T follicular helper cell (primary cell): Measurements from ENCODE around the gene RAPGEF4.

Experiments used
- DNase-seq: peaks from one replicate; pipeline ENCODE4 v3.0.0-alpha.2; 2020; ENCODE audit warnings: low read depth

The RAPGEF4 gene

DNA sequence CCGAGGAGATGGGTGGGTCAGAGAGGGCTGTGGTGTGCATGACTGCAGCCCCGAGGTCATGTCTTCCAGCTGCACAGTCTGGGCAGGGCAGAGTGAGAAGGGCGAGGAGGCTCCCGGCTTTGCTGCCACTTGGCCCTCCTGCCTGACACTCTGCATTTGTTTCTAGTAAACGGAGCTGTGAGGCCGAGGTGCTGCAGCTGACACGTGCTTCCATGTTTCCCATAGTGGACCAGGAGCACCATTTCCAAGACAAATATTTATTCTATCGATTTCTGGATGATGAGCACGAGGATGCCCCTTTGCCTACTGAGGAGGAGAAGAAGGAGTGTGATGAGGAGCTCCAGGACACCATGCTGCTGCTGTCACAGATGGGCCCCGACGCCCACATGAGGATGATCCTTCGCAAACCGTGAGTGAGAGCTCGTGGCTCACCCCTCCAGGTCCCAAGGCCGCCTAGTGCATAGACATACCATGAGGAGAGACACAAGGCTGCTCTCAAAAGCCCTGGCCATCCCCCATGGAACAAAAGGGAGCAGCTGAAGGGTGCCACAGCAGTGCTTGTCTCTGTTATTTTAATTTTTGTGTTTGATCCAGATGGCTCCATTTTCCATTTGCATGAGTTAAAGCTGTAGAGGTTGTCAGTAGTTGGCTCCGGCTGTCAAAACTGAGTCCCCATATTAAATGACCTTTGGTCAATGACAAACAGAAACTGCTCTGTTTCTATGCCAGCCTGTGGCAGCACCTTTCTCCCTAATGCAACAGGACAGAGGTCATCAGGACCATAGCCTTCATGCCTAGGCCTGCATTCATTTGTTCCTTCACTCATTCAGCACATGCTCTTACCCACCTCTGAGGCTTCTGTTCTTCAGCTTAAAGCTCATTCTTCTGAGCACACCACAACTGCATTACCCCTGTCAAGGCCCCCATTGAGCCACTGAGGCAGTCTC is 231.7 kb downstream of the RAPGEF4 start:
- no peak for DNase-seq

DNA sequence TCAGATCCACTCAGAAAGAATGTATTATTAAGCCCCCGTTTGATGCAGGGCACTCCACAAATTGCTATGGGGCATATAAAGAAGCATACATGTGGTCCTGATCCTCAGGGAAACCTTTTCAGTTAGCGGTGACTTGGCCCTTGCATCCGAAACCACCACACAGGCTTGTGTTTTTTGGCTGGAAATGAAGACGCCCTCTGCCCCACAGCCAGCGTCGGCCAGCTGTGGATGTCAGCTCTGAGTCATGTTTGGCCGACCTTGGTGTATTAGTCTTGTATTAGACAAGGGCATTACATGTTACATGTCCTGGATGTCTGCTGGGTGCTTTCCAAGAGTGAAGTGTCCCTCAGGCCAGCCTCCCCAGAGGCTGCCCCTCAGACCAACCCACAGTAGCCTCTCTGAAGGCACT is 232.4 kb downstream of the RAPGEF4 start:
- DNase-seq = no peak

DNA sequence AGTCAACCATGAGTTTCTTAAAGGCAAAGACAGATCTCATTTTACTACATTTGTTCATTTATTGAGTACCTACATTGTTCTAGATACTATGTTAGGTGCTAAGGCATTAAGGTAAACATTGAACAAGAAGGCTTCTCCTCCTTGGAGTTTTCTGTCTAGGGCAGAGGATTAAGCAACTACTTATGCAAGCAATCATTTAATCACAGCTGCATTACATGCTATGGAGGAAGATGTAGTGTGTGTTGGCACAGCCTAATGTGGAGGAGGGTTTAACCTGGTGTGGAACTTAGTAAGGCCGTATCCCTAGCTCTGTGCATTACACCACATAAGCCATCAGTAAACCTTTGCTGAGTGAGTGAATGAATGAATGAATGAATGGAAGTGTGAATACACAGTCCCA is 233.5 kb downstream of the RAPGEF4 start:
- no peak for DNase-seq

DNA sequence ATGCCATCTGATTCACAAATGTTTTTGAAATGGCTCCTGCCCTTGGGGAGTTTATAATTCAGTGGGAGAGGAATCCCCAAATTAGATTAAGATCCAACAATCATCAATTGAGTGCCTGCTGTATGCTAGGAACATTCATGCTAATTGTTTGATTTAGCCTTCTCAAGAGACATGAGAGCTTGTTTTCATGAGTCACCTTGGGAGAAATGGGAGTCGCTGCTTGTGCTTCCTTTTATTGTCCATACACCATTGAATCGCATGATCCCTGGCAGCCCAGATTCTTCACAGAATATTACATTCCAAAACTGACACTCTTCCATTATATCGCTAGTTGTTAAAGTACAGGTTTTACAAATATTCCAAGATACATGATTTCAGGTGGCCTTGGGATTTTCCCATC is 234.0 kb downstream of the RAPGEF4 start:
- DNase-seq = no peak

DNA sequence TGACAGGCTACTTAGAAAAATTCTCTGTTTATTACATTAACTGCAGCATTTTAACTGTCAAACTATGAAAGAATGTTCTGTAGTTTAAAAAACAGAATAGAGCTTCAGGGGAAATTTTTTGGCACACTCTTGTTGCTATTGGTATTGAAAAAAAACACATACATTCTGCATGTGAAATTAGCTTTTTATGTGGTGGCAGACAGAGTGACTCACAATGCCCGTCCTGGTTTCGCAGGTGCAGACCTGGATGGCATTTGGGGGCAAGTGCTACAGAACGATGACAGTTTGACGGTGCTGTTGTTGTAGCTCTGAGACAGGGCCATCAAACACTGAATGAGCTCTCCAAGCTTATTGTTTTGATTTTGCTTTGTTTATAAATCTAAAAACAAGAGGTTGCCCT is 235.0 kb downstream of the RAPGEF4 start:
- DNase-seq = peak; percentile 4

DNA sequence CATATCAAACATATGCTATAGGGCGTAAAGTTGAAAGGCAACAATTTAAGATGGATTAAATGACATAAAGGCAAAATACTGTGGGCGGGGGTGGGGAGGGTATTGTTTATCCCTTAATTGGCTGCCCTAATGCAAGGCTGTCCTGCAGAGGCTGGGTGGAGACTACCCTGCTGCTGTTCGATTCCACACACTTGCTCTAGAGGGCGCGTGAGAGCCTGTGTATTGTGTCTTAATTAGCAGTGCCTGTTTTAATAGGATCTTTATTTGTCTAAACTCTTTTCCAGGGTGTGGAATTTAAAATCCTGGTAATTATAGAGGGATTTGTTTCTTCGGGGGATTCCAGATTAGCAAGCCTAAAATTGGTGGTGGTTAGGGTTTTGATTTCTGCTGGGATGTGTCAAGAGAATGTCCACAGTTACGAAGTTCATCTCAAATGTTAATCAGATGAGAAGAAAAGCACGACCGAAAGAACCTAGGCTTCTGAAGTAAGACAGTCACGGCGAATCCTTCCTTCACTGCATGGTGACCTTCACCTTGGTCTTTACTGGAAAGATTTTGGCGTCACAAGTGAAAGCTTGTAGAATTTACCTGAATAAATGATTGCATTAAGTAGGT is 236.5 kb downstream of the RAPGEF4 start:
- peak; percentile 4 for DNase-seq

DNA sequence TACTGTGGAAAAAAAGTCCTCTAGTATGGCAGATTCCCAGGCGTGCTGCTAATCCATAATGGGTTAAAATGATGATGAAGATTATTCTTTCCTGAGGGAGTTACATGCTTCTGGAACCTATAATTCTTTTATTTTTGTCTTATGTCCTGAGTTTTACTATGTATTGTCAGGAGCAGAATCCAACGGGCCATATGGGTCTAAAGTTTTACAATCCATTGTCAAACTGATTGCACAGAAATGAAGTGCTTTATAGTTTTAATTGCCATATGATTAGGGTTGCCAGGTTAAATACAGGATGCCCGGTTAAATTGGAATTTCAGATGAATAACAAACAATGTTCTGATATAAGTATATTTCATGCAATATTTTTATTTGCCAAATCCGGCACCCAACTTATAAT is 239.1 kb downstream of the RAPGEF4 start:
- DNase-seq = no peak

DNA sequence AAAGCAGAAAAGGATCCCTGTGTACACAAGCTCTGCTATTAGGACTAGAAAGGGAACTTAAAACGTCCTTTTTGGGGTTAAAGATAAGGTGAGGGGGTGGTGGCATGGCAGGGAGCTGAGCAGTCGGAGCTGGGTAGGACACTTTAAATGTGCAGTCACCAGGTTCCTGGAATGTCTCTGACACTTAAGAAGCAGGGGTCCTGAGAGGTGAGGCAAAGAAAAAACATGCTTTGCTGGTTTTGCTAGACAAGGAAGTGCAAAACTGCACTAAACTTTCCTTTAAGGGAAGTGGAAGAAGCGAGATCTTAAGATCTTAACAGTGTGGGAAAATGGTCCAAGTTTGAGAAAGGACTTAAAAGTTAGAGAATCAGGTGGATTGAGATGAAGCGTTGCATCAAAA is 240.5 kb downstream of the RAPGEF4 start:
- no peak for DNase-seq

DNA sequence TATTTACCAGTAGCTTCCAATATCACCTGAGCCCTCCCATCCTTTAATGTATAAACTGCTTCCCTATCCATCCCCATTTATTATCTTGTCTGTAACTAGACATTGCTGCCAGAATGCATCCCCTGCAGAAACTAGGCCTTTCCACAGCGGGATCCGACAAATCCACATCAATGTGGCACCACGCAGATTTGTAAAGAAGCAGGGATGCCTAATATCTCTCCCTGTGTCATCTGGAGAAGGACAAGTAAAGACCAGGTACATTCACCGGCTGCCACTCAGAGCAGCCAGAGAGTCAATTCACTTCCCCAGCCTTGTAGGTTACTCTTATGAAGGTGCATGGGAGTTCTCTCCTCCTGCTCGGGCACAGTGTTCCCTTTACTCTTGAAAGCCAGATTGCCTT is 241.2 kb downstream of the RAPGEF4 start:
- no peak for DNase-seq

DNA sequence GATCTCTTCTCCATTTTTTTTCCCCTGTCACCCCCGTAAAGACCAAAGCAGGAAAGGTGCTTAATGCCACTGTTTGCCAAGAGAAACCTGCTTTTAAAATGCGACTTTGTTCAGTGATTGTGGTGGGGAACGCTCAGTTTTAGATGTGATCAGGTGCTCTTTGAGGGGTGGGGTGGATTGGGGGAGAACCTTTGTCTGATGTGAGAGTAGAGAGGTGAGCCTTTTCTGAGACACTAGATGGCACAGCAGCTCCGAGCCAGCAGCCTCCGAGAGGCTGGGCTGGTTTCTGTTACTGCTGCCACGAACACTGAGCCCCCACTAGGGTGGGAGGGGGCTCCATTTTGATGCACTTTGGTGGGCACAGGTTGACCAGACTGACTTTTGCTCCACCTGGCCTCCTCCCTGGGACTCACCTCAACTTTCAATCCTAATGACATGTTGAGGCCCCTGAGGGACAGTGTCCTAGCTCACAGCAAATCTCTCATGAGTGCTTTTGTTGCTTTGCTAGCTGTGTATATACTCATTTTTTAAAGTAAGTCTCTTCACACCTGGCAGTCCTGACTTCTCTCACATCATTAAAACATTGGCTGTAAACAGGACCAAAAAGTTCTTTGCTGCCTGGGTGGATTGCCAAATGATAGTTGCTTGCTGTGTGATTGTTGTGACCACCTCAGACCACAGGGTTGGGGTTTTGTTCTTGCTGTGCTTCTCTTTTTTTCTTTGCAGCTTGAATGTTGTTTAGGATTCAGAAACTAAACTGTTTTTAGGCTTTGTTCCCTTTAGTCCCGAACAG is 241.8 kb downstream of the RAPGEF4 start:
- no peak for DNase-seq

DNA sequence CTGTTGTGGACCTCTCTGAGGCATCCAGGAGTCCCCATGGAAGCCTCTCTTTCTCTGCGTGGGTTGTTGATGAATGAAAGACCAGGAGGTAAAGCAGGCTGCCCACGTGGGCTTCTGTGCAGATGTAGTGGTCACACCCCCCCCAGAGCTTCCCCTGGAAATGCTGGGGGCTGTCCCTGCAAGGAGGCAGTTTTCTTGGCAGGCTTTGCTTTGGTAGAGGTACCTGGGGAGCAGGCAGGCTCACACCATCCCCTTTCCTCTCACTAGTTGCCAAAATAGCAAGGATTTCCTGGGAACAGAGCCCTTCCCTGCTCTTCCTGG is 242.4 kb downstream of the RAPGEF4 start:
- no peak for DNase-seq

DNA sequence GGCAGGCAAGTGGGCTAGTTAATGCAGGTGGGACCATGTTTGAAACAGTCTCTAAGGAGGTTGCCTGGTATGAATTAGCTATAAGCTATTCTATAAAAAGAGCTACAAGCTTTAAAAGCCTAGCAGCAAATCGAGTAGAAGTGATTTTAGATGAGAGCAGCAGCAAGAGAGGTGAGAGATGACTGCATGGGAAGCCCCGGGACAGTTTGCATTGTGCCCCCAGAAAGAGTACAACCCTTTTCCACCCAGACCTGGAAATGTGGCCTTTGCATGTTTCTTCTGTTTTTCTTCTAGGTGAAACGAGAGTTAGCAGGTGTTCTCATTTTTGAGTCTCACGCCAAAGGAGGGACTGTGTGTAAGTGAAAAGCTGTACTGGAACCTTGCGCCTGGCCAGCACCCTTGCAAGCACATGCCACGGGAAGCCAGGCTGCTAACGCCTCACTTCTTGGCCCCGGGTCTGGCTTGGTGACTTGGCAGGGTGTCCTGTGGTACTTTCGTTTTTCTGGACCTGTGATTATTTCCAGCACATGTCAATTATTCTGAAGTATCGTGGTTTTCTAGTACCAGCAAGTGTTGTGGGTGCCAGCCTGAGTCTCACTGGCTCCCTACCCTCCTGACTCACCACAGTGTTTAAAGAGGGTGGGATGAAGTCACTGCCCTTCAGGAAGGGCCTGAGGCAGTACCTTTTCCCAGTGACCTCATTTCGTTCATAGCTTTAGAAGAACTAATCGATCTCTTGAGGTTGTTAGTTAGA is 249.7 kb downstream of the RAPGEF4 start:
- DNase-seq = no peak

DNA sequence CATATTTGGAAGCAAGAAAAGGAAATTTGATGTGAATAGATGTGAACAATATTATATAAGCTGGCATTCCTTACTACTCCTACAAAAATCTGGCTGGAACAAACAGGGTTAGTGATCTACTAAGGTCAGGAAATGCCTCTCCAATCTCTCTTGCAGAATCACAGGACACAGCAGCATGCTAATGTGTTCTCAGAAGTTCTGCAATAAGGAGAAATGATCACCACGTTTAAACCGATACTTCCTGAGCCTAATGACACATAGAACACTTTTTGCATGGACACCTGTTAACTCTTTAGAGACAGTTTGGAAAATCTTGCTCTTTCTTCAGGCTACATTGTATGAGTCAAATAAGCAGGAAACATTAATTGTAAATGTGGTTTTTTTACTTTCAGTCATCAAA is 250.4 kb downstream of the RAPGEF4 start:
- DNase-seq = no peak

DNA sequence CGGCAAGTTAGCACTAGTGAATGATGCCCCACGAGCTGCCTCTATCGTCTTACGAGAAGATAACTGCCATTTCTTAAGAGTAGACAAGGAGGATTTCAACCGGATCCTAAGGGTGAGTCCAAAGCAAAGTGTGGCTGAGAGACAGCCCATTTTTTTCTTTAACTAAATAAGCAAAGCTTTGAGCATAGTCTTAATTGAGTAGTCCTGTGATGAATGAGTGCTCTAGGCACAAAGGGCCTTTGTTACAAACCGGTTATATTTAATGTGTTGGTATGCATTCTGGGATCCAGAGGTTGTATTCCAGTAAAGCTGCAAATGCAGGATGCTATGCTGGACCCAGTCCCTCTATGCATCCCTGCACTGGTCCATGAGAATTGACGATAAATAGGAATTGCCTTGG is 253.1 kb downstream of the RAPGEF4 start:
- DNase-seq = no peak

DNA sequence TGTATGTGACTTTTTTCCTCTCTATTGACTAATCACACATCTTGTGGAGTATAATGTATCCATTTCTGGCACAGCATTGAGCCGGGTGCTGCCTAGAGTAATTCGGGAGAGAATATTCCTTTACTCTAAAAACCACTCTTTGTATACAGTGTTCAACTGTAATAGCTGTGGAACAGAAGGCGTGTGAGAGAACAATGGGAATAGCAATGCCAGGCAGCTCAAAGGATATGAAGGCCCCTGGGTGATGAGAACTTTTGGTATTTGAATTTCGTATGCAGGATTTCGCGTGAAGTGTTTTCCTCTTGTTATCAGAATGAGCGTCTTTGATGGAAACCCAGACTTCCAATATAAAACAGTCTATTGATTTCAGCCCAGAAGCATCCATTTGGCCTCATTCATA is 255.4 kb downstream of the RAPGEF4 start:
- no peak for DNase-seq

DNA sequence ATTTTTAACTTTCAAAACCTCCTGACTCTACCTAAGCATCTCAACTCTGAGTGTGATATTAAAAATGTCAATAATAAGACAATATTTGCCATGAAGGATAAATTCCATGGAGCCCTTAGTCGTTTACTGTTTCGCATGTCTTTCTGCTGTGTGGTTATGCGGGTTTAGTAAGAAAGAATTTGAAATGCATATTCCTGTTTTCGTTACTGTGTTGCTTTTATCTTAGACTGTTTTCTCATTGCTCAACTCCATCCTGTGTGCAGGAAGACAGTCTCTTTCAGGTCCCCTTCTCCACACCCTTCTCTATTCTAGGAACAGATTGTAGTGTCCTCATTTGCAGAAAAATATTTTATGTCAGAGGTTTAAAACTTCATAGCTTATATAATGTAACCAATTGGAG is 257.5 kb downstream of the RAPGEF4 start:
- no peak for DNase-seq

DNA sequence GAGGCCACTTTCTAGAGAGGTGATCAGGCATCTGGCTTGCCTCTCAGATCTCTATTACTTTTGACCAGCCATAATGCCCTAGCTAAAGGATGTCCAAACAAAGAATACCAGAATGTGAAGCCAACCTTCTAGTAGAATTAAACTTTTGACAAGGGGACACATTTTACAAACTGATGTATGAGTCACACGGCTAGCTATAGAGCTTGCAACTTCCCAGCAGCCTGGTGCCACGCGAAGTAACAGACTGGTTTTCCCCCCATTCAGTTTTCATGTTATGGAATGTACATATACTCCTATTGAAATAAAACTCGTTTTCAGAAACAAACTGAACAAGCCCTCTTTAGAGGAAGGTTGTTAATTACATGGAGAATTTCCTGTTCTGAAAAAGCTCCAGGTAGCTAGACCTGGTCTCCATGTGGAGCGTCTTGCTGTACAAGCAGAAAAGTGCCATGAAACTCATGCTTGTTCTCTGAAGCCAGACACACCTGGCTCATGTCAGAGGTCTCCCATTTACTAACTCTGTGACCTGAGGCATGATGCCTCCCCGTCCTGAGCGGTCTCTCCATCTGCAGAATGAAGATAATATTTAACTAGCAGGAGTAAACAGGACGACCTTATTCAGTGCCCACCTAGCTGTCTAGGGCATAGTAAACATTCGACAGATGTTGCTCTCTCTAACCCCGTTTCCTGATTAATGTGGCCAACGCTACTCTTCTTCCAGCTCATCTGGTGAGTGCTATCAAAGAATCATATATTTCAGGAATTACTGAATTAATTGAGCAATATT is 258.5 kb downstream of the RAPGEF4 start:
- no peak for DNase-seq

DNA sequence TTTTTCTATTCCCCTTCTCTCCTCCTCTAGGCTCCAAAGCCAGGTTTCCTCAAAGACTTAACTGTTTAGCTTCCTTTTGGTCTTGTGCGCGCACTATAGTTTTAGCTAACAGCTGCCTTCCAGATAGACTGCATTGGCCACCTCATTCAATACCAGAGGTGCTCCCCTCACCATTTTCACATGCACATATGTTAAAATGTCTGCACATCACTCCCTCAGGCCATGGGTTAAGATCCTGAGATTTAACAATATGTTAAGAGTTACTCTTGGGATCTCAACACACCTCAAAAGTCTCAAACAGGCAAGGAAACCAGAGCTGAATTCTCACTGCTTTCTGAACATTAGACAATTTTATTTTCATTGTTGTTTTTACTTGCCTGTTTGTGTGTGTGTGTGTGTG is 259.2 kb downstream of the RAPGEF4 start:
- DNase-seq = no peak

DNA sequence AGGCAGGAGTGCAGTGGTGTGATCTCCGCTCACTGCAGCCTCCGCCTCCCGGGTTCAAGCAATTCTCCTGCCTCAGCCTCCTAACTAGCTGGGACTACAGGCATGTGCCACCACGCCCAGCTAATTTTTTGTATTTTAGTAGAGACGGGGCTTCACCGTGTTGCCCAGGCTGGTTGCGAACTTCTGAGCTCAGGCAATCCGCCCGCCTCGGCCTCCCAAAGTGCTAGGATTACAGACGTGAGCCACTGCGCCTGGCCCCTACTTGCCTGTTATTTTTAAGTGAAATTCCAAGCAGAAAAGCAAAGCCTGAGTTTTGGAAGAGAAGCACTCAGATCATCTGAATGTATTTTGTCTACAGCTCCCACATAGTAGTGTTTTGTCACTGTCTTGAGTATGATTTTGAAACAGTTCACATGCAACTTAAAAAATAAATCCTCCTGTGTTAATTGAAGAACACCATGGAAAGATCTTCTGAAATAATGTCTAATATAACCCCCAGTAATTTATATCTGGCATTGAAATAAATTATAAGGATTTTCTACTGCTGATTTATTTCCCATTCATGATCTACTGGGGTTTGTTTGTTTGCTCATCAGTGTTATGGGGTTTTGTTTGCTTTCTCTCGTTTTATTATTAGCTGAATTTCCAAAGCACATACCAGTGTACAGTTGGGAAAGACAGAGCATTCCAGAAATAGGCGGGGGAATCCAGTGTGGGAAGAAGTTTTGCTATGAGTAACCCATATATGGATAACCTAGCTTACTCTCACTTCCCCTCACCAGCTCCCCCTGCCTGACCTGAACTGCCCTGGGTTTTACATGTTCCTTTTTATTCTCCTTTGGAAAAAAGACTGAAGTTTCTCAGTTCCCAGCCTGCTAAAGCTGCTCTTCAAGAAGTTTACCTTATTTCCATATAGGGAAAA is 259.9 kb downstream of the RAPGEF4 start:
- no peak for DNase-seq

DNA sequence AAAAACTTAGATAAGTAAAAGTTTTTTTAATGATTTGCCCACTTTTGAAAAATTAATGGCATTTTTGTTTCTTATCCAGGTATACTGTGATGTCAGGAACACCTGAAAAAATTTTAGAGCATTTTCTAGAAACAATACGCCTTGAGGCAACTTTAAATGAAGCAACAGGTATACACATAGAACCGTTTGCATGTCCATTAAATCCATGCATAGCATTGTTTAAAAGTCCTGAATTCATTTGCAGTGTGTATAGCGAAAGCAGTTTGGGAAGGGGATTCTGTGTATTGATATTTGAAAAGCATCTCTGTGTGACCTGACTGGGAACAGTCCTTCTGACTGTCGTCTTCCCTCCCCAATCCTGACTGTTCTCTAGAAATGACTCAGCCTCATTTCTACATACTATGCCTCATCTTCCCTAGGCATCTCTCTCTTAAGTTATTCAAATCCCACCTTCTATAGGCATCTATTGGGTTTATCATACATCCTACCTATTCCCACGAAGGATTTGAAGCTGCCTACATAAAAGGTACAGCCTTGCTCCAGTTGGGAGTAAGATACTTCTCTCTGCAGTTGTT is 260.8 kb downstream of the RAPGEF4 start:
- DNase-seq = no peak
